Adrenal gland (tissue), 12 donors: Measurements from ENCODE around the gene FOXD4L6. TPM values are rescaled to one million over a fixed set of nuclear protein-coding genes. Genes with fewer than 3 reads are reported as not detected.
"Not testable (repeated sequence)": the region's sequence is repeated elsewhere in the genome, so short reads cannot be mapped to it uniquely, and the experiment has no call there.

Experiments used
- DNase-seq, 7 donors: peaks; one replicate each; pipeline ENCODE4 v3.0.0-alpha.2; 2019 to 2020
- H3K27ac ChIP-seq, 5 donors: fragments of 200-600 bp; sonication (generic) in 4 of 5; 1 replicate in 3 of 5; 2 replicates in 2 of 5; pipeline versions ENCODE4 v1.5.1 to v1.8.0; 2016 to 2020; ENCODE audit warnings: mild to moderate bottlenecking in 1 of 5
- H3K27me3 ChIP-seq: fragments of 200-600 bp; 2 replicates; pipeline ENCODE4 v1.8.0; 2021
- H3K36me3 ChIP-seq, 2 donors: fragments of 200-600 bp; replicated peaks in 1 of 2; 1 replicate in 1 of 2; 2 replicates in 1 of 2; pipeline versions ENCODE4 v1.5.1 to v1.8.0; 2018 to 2022
- H3K4me1 ChIP-seq, 2 donors: fragments of 200-600 bp; replicated peaks in 1 of 2; 1 replicate in 1 of 2; 2 replicates in 1 of 2; pipeline versions ENCODE4 v1.5.1 to v1.8.0; 2018 to 2021
- H3K4me3 ChIP-seq, 4 donors: fragments of 200-600 bp; sonication (generic) in 3 of 4; one replicate each; pipeline ENCODE4 v1.5.1; 2016 to 2018
- H3K9me3 ChIP-seq, 3 donors: fragments of 200-600 bp; sonication (generic) in 1 of 3; replicated peaks in 1 of 3; 1 replicate in 2 of 3; 2 replicates in 1 of 3; pipeline versions ENCODE4 v1.5.1 to v1.8.0; 2016 to 2021
- WGBS, 4 donors: extraction: QIAGEN DNeasy Blood & Tissue Kit in 2 of 4; methylation state at CpG; one replicate each; pipeline versions ENCODE4 v1.1.5 to v1.1.7; 2013 to 2017; 5-methylcytosine and 5-hydroxymethylcytosine counted together
- intact Hi-C, 2 donors: fragments of 100-400 bp; cut with DNase I; formaldehyde crosslinking; loops; one replicate each; pipeline versions ENCODE4 v1.14.1 to v1.15.0; 2022 to 2023
- polyA plus RNA-seq, 3 donors: library from polyadenylated mRNA; stranded (reverse); fragments of 200-250 nt in 2 of 3; fragments of 350-450 nt in 1 of 3; fragmentation: Illumina TruSeq in 1 of 3; extraction: RNeasy Lipid Tissue Mini Kit (QIAGEN cat#74804) in 1 of 3; gene quantifications; one replicate each; pipeline ENCODE4 v1.2.3, GENCODE V29; 2013 to 2014
- total RNA-seq, 9 donors: library from RNA; depleted of rRNA in 4 of 9; stranded (reverse); fragments of >200 nt in 4 of 9; fragments of 120-200 nt in 1 of 9; fragmentation: NEBNext Ultra II Directional in 1 of 9; extraction: Animal tissue kit (Norgen Biotek cat#: 25700) in 1 of 9; gene quantifications; one replicate each; pipeline versions ENCODE4 v1.1.0 to v1.2.4, GENCODE V29; 2013 to 2023
- donor health status: healthy with polysubstance abuse.
- donor health status: Bipolar disorder and iron deficiency.
- donor health status: DM: yes; HTN: yes; CAD: no.
- donor health status: DM: no; HTN: no; CAD: no.
- donor health status: DM: no; HTN: no; CAD: no.
- donor health status: DM: yes; HTN: yes; CAD: no.

Gene FOXD4L6
- total and polyA plus RNA-seq, 12 donors, result 0.07 to 0.24 (median 0.14) TPM; not detected in 7

DNA sequence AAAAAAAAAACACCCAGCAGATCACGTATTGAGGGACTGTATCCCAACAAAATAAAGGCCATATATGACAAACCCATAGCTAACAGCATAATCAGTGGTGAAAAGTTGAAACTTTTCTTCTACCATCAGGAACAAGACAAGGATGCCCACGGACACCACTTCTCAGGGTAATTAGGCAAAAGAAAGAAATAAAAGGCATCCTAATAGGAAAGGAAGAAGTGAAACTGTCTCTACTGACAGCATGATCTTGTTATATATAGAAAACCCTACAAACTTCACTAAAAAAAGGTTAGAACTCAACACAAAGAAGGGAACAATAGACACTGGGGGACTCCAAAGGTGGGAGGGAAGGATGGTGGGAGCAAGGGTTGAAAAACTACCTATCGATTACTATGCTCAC lies 42.3 kb downstream of the FOXD4L6 start:
- H3K27ac ChIP-seq, H3K27me3 ChIP-seq, DNase-seq, H3K9me3 ChIP-seq, H3K4me3 ChIP-seq, H3K4me1 ChIP-seq, intact Hi-C loops, H3K36me3 ChIP-seq: not testable (repeated sequence)
- 67 to 72% (median 70%) methylated on average over 3 of the region's 3 CpGs for WGBS, 4 donors

DNA sequence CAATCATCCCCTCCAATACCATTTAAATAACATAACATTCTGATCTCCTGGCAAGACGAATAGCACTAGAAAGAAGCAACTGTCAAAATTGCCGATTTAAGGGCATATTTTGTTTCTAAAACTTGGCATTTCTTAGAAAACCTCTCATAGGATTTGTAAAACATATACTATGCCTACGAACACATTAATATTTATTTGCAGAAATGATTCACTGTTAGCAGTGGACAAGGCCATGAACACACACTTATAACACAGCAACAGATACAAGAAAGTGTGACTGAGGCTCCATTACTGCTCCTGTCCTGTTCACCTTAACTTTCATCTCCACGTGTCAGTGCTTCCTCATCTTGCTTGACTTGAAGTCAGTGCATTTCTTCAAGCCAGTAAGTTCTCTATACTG lies 46.1 kb downstream of the FOXD4L6 start:
- DNase-seq, H3K27ac ChIP-seq, H3K9me3 ChIP-seq, H3K4me1 ChIP-seq, H3K27me3 ChIP-seq, H3K4me3 ChIP-seq, H3K36me3 ChIP-seq, intact Hi-C loops: not testable (repeated sequence)
- 36 to 53% (median 46%) methylated on average over 4 of the region's 4 CpGs for WGBS, 4 donors

DNA sequence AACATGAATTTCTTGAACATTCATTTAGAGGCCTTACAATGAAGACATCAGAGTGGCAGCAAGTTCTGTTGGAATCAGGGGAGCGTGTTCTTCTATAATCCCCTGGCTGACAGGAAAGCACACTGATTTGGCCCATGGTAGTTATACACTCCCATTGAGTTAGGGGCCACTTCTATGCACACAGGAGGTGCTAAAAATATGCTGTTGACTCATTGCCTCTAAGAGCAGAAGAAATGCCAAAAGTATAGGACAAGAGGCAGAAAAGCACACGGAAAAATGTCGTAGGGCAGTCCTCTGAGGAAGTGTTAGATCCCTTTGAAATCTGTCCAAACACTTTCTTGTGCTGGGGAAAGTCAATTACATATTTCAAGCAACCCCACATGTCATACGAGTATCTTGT lies 49.0 kb downstream of the FOXD4L6 start:
- H3K27ac ChIP-seq, H3K36me3 ChIP-seq, intact Hi-C loops, H3K4me3 ChIP-seq, H3K9me3 ChIP-seq, H3K27me3 ChIP-seq, H3K4me1 ChIP-seq, DNase-seq: not testable (repeated sequence)
- WGBS, 4 donors, result 60 to 74% (median 67%) methylated on average over 4 of the region's 4 CpGs

DNA sequence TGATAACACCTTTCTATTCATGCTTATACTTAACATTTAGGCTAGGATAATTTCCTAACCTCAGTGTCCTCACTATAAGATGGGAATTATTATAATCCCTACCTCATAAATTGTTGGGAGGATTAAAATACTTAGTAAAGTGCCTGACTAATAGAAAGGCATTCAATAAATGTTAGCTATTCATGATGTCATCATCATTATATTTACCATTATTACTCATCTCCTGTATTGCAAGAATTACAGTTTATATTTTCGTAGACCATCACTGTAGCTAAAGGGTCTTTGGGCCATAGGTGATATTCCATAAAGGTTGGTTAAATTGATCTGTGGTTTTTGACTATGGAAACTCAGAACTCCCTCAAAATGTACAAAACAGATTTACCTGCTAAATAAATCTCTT lies 50.9 kb downstream of the FOXD4L6 start:
- H3K9me3 ChIP-seq, H3K27ac ChIP-seq, intact Hi-C loops, H3K27me3 ChIP-seq, DNase-seq, H3K4me3 ChIP-seq, H3K4me1 ChIP-seq, H3K36me3 ChIP-seq: not testable (repeated sequence)
- WGBS, 4 donors, result 83 to 100% (median 88%) methylated on average over 1 of the region's 1 CpG

Other genes starting within 250 kb of the FOXD4L6 start
- 10 to 100 TPM in 1 of 9 donors, 1 to 10 TPM in 7, not detected in 1; 2.1 to 15.1 (median 4.9) TPM for gene ZNG1F, start 60.6 kb upstream of the FOXD4L6 start, total RNA-seq
- 10 to 100 TPM; 13.2 to 30.4 (median 20.1) TPM for gene ZNG1F, start 60.6 kb upstream of the FOXD4L6 start, polyA plus RNA-seq